Muscle of back (tissue), 11 donors: ENCODE measurements around the gene VWF. TPM values are rescaled to one million over a fixed set of nuclear protein-coding genes. Genes with fewer than 3 reads are reported as not detected.
"Not testable (repeated sequence)": the region's sequence is repeated elsewhere in the genome, so short reads cannot be mapped to it uniquely, and the experiment has no call there.

ENCODE experiments used
- DNase-seq, 3 donors: peaks; one replicate each; pipeline versions ENCODE4 v3.0.0 to v3.0.0-alpha.2; 2013
- polyA plus RNA-seq, 10 donors: library from polyadenylated mRNA; unstranded; fragments of 120-200 nt; gene quantifications; one replicate each; pipeline ENCODE4 v1.2.1, GENCODE V29; 2013; ENCODE audit not compliant: insufficient read length in 10 of 10

VWF gene
- polyA plus RNA-seq, 10 donors = 45.0 to 94.1 (median 61.6) TPM

DNA sequence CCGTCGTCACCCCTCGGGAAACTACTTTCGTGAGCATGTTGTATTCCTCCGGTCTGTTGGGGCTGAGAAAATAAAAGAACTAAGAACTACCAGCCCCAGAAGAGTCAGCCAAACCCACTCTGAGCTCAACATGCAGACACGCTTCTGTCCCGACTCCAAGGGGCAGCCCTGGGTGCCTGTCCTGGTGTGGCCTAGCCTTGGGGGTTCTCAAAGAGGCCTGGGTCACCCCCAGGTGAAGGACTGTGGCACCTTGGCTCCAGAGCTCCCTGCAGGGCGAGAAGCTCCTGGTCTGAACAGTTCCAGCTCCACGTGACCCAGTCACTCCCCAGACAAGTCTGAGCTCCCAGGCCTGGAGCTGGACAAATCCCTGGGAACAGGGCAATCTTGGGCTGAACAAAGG lies 87.0 kb downstream of the VWF start:
- no peak for DNase-seq

DNA sequence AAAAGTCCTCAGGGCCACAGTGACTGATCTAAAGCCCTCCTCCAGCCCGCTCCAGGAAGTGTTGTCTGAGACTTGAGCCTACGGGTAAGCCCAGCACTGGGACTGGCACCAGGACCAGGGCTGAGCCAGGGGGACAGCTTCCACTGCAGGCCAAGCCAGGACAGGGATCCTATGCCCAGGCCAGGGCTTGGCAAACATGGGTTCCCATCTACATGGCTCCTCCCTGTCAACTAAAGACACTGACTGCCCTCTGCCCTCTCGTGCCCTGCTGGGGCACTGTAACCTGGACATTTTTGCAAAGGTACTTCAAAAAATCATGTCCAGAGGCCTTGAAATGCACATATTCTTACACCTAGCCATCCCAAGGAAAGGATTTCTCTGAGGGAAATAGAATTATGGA lies 88.0 kb downstream of the VWF start:
- DNase-seq = no peak

DNA sequence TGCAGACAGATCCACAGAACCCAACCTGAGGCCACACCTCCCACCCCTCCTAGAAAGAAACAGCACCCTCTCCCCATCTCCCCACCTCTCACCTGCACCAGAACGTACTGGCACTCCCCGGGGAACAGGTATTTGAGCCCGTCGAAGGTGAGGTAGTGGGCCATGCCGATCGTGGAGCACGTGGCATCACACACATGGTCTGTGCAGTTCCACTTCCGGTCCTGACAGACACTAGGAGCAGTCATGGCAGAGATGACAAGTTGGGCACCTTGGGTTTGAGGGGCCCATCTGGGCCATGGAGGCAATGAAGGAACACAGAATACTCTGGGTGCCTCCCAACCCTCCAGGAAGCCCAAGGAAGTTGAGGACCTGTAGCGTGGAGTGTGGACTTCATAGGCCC lies 89.9 kb downstream of the VWF start:
- no peak for DNase-seq

DNA sequence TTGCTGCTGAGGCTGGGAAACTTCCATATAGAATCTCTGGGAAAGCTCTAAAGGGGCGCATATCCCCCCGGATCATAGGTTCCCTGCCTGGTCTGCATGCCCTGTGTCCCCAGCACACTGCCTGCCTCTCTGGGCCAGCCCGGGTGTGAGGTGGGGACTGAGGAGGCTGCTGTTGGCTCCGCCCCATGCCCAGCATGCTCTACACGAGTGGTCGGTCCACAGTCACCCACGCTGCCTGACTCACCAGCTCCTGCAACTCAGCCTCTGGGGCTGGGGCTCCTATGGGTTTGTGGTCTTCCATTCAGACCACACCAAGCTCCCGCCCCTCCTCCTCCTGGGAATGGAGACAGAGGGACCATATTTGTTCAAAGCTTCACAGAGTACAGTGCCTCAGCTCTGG lies 90.9 kb downstream of the VWF start:
- DNase-seq = no peak

DNA sequence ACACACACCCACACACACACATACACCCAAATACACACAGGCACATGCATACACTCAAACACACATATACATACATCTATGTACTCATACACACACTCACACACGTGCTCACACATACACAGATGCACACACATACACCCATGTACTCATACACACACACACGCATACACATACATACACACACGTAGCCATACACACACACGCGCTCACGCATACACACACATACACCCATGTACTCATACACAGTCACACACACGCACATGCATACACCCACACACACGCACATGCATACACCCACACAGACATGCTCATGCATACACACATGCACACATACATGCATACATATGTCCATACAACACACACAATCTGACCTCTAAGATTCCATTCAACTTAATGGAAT lies 91.7 kb downstream of the VWF start:
- DNase-seq = no peak

DNA sequence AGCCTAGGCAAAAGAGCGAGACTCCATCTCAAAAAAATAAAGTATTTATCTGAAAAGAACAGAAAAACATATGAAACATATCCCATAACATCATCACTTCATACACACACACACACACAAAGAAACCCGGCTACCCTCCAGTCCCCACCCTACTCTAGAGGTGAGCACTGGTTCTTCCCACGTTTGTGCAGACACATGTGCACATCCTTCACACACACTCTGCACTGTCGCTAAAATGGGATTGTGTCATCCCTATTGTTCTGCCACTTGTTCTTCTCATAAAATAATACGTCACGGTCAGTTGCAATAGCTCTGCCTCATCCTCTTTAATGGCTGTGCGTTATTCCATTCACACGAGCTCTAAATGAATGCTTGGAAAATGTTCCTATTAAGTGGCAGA lies 93.5 kb downstream of the VWF start:
- DNase-seq = no peak

DNA sequence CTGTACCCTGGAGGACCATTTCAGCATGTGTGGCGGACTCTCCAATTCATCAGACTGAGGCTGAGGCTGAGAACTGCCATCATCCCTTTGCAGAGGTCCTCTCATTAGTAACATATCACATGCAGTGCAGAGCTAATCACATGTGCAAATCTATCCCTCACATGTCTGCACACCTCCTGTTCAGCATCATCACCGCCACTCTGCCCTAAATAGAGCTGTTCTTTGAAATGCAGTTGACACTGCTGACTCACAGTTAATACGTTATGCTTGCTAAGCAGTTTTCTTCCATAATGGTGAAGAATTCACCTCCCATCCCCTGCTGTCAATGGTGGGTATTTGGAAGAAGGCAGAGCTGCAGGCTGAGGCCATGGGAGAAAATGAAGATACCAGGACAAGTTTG lies 94.4 kb downstream of the VWF start:
- no peak for DNase-seq

DNA sequence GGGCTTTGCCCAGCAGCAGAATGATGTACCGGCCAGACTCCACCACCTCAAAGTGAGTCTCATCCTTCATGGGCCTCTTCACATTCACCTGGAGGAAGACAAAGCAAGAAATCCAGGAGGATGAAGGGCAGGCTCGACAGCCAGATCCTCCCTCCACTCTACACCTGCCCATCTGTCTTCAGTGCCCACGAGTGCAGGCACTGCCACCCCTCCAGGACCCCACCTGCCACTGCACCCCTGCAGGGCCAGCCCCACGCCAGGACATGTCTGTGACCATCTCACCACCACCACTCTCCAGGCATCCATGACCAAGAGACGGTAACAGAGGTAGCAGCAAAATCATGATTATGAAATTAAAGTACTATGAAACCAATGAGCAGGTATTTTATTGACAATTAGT lies 95.1 kb downstream of the VWF start:
- no peak for DNase-seq

DNA sequence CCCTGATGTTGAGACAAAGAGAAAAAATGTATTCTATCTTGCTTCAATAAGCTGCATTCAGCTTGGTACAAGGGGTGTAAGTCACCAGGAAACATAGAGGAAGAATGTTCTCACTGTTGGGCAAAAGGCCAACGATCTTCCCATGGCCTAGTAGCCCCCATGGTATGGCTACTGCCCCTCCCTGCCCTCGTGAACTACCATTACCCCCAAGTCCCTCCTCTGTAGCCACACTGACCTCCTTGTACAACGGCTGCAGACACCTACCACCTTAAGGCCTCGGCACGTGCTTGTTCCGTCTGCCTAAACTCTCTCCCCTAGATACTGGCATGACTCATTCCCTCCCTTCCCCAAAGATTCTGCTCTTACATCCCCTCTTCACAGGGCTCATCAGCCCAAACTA lies 97.5 kb downstream of the VWF start:
- no peak for DNase-seq

DNA sequence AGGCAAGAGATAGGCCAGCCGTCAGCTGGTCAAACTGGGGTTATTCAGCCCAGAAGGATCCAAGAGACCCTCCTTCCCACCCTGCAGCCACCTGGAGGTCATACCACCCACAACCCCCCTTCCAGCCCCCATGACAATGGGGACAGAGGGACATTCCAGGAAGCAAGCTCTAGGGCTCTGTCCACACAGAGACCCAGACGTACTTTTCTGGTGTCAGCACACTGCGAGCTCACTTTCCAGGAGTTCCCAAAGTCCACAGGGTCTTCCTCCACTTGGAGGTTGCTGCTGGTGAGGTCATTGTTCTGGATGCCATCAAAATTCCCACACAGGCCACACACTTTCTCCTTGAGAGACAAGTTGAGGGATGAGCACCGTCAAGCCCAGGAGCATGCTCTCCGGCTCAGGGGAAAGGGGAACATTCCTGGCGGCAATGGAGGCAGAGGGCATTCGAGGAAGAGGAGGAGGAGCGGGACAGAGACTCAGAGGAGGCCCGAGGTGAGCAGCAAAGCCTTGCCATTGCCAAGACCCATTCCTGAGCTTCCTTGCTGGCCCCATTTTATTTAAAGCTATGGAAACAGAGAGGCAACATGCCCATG lies 98.7 kb downstream of the VWF start:
- DNase-seq = not testable (repeated sequence)

DNA sequence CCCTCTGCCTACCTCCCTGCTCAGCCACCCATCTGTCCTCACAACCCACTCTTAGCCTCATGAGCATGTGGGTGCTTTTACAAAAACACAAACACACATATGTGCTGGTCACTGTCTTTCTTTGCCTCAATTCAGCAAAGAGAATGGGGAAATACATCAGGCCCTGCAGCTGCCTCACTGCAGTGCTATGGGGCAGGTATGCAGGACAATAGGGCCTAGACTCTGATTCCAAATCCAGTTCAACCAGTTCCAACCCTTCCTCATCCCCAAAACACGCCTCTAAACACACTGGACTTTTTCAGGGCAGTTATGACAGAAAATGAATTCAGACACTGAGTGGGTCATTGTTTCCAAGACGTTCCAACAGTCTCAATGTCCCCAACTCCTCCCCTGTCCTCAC lies 100.4 kb downstream of the VWF start:
- not testable (repeated sequence) for DNase-seq

DNA sequence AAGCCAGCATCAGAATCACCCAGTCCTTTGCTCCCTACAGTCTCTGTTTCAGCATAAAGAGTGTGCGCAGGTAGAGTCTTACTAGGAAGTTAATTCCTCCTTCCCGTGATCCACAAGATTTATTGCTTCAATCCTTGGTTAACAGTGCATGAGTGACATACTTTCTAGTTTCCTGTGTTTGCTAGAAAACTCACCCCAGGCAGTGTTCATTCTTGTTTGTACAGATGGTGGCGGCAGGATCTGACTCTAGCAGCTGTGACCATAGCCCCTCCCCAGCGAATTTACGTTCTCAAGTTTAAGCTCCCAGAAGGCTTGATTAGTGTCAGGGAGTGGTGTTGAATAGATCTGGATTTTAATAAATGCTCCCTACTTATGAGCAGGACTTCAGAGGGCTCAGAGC lies 103.5 kb downstream of the VWF start:
- DNase-seq = peak in 1 of 3 donors; percentile 25

DNA sequence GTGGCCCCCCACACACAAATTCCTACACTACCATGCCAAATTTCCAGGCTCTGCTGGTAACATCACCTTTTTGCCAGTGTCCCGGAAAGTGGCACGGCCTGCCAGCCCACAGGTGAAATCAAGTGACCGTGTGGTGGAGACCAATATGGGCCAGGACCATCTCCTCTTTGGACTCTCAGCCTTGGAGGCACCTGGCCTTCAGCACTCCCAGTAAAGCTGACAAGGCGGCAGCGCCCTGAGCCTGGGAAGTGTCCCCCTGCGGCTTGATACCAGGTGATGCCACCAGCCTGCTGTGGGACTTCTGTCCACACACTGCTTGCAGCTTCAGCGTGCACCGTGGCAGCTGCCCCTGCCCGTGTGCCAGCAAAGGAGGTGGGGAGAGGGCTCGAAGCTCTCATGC lies 104.0 kb downstream of the VWF start:
- DNase-seq = not testable (repeated sequence)

DNA sequence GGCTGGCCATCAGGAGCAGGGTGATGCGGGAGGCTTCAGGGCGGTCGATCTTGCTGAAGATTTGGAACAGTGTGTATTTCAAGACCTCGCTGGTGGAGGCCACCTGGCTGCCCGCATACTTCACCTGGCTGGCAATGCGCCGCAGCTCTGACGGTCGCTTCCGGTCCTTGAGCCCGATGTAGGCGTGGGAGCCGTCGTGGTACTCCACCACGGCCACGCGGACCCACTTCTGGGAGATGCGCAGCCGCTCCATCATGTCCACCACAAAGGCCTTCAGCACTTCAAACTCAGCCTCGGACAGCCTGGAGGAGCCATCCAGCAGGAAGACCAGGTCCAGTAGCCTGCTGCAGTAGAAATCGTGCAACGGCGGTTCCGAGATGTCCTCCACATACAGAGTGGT lies 105.2 kb downstream of the VWF start:
- DNase-seq = not testable (repeated sequence)

DNA sequence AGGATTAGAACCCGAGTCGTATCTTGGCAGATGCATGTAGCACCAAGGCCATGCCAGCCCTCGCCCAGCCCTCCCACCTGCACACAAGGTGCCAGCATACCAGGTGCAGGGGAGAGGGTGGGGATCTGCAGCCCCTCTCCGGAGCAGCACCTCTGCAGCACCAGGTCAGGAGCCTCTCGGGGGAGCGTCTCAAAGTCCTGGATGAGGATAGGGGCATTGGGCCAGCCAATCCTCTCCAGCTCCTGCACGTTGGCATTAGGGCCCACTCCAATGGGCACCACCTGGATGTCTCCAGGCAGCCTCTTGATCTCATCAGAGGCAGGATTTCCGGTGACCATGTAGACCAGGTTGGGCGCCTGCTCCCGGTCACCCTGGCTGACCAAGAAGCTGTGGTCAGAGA lies 106.2 kb downstream of the VWF start:
- DNase-seq = no peak

DNA sequence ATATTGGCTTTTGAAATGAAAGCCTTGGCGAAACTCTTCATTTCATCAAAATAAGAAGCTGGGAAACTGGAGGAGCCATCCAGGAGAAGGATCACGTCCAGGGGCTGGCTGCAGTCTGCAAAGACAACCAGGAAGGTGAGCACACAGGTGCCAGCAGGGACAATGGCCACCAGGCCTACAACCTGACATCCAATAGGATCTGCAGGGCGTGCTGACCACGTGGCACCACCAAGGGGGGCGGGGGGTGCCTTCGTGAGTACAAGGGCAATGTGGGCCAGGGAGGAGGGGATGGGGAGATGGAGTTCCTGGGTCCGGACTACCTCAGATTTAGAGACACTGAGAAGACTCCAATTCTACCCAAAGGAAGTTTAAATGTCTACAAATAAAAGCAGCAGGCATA lies 107.7 kb downstream of the VWF start:
- DNase-seq = no peak

DNA sequence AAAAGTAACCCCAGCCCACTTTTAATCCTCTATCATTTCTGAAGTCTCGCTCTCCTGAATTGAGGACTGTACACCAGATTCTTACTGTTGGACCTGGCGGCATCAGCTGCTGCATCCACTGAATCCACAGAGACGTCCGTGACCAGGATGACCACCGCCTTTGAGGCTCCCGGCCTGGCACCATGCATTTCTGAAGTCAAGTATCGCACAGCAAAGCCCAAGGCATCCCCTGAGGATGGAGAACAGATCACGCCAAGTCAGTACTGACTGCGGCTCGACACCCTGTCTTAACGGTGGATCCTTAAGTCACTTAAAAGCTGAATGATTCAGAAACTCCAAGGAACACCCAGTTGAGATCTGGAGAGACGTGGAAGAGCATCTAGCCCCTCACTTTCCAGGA lies 108.5 kb downstream of the VWF start:
- DNase-seq = not testable (repeated sequence)

DNA sequence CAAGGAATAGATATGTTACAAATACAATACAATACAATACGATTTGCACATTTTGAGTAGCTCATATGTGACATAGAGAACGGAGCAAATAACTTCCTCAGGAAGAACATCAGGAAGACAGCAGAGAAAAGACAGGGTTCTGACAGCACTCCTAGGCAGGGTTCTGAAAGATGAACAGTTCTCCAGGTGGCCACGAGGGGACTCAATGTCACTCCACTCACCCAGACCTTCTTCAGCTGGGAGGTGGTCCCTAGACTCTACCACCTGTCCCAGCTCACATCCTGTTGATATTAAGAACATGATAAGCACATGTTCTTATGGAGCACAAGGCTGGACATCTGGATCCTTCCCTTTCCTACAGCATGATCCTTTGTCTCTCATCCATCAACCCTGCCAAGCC lies 109.2 kb downstream of the VWF start:
- not testable (repeated sequence) for DNase-seq

DNA sequence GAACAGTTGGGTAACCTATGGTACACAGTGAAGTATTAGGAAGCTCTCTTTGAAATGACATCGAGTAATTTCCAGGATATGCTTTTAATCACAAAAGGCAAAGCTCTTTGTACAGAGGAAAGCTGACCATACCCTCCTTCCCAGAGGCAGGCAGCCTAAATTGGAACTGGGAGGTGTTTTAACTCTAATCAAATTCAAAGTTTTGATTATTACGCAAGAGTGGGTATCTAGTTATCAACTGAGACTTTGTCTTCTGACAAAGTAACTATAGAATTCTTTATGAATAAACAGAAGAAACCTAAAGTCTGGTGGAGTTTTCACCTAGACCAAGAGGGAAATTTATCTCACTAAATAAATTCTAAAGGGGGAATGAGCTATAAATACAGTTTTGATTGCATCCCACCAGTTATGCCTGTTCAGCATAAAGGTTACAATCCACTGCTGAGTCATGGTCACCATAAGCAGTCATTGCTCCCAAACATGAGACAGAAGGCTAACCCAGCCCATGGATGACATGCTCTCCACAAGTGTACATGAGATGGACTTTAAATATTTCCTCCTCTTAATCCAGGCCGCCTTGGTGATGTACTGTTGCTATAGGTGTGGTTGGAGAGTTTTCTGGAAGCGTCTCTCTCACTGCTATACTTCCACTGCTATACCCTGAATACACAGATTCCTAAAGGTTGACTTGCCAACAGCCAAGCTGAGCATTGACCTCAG lies 113.7 kb downstream of the VWF start:
- DNase-seq = not testable (repeated sequence)

DNA sequence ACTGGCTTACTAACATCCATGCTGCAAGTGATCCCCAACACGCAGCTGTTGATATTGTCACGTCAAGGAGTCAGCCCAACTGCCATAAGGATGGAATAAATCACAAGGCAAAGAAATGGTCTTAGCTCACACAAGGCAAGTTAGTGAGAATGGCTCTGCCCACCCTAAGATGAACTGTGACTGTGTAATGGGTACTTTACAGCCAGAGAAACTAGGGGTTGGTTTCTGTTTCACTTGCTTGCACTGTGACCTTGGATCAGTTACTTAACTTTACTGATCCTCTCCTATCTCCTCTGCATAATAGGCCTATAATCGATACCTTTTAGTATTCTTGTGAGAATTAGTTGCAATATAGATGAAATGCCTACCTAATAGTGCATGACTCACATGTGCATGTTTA lies 127.2 kb downstream of the VWF start:
- no peak for DNase-seq

DNA sequence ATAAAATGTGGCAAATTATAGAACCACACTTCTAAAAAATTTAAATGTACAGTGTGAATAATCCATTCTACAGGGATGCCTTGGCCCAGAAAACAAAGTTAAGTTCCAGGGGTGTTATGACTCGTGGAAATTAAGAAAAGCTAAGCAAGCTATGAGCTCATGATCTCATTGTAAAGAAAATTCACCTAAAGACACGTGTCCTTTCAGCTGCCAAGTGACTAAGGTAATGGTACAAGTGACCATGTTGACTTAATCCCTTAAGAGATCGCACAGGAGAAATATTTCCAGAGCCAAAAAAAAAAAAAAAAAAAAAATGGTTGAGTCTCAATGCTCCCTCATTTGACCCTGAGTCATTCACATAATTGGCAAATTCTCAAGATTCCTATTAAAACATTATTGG lies 128.0 kb downstream of the VWF start:
- DNase-seq = no peak

DNA sequence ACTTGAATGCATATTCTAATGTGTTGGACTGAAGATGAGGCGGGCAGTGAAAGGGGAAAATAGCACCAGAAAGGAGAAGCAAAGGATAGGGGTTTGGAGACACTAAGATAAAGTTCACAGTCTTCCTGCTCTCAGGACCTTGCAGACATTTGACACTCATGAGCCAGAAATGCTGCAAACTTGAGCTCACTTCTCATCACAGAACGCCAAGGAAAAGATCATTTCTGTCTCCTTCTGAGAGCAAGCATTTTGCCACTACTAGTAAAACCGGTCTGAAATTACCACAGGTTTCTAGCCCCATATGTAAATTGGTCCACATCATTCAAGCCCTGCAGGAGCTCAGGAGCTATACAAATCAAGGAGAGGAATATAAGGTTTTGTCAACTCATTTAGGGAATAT lies 134.8 kb downstream of the VWF start:
- no peak for DNase-seq

DNA sequence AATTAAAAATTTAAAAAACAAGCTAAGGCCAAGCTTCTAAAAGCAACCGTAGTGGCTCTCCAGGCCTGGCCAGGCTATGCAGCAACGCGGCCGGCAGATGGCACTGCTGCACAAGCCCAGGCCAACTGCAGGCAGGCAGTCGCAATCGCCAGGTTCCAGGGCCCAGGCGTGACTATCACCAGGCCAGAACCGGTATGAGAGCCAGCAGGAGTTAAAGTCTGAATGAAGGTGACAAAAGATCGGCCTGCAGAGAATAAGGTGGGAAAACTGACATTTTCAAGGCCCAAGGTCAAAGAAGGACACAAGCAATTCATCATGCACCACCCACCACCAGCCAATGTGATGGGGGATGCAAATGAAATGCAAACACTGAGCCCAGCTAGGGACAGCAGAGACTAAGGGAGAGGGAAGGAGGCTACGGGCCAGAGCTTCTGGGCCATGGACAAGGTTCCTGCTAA lies 135.8 kb downstream of the VWF start:
- peak; percentile 47 to 85 (median 75) for DNase-seq

DNA sequence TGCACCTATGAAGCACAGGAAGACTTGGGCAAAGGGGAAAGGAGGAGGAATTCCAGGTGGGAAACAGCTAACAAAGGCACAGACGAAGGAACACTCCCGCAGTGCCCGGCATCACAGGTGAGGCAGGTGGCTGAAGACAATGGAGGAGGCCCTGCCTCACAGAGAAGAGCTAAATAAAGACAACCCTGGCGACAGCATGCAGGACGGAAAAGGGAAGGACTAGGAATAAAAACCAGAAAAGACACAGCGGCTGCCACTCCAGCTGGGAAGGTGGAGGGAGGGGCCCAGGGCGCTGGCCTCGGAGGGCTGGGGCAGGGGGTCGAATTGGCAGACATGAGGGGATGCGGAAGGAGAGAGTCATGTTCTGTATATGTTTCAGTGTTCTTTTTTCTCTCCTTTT lies 136.4 kb downstream of the VWF start:
- DNase-seq = no peak
